Fibroblast of lung (primary cell): ENCODE data around the gene VWA1.
"Not testable (repeated sequence)": the region's sequence is repeated elsewhere in the genome, so short reads cannot be mapped to it uniquely, and the experiment has no call there.

Experiments
- CTCF ChIP-seq, 2 donors: IDR thresholded peaks in 1 of 2; conservative IDR thresholded peaks in 1 of 2; 1 replicate in 1 of 2; 2 replicates in 1 of 2; pipeline ENCODE4 v1.5.1; 2011 to 2012; ENCODE audit warnings: low read length in 2 of 2, control low read depth in 1 of 2, inconsistent platforms in 1 of 2, low read depth in 1 of 2, mild to moderate bottlenecking in 1 of 2
- EZH2 ChIP-seq: IDR thresholded peaks from 2 replicates; pipeline ENCODE4 v1.5.1; 2012; ENCODE audit warnings: low read length, control low read depth, mild to moderate bottlenecking; ENCODE audit errors: missing control alignments

GRCh38 chr1:1417396-1417795 is 18.1 kb upstream of the VWA1 start:
- TF ChIP-seq CTCF (conservative IDR thresholded peaks at IDR 0.05 in 1 of 2, IDR thresholded peaks at IDR 0.05 in 1 of 2; ENCODE audit: low read depth in 1 of 2, low read length in 2 of 2); EZH2: not testable (repeated sequence)
